DLD1 (cell line): ENCODE data around the gene BRD7.

Source experiments
- in situ Hi-C: cut with HindIII; loops from 2 replicates; pipeline ENCODE4 v1.10.0; 2017; ENCODE audit warnings: low sequenced_read_pairs

The BRD7 gene

GRCh38 chr16:50368410-50369132 is at the start of gene BRD7:
BRD7 (minus strand) TSS chr16:50368988; CDS start chr16:50368774, 214 bp downstream.
- in situ Hi-C loops: no loop called here

- in situ Hi-C loops: no loop called here
Measured at GRCh38 chr16:50416388-50416787, 47.6 kb upstream of the BRD7 start.

- in situ Hi-C loops: no loop called here
Measured at GRCh38 chr16:50414152-50414551, 45.4 kb upstream of the BRD7 start.

- in situ Hi-C loops: no loop called here
Measured at GRCh38 chr16:50411034-50411433, 42.2 kb upstream of the BRD7 start.

- in situ Hi-C loops: no loop called here
Measured at GRCh38 chr16:50408001-50408561, 39.3 kb upstream of the BRD7 start.

GRCh38 chr16:50407351-50407750 is 38.6 kb upstream of the BRD7 start:
- in situ Hi-C loops: no loop called here

GRCh38 chr16:50403491-50403890 is 34.7 kb upstream of the BRD7 start:
- in situ Hi-C loops: no loop called here

GRCh38 chr16:50402298-50402895 is 33.6 kb upstream of the BRD7 start:
- in situ Hi-C loops: no loop called here

- in situ Hi-C loops: no loop called here
Measured at GRCh38 chr16:50401355-50401754, 32.6 kb upstream of the BRD7 start.

- in situ Hi-C loops: no loop called here
Measured at GRCh38 chr16:50400967-50401348, 32.2 kb upstream of the BRD7 start.

- in situ Hi-C loops: no loop called here
Measured at GRCh38 chr16:50400312-50400966, 31.7 kb upstream of the BRD7 start.

- in situ Hi-C loops: no loop called here
Measured at GRCh38 chr16:50399411-50399810, 30.6 kb upstream of the BRD7 start.

- in situ Hi-C loops: no loop called here
Measured at GRCh38 chr16:50398336-50398735, 29.5 kb upstream of the BRD7 start.

- in situ Hi-C loops: no loop called here
Measured at GRCh38 chr16:50396761-50397535, 28.2 kb upstream of the BRD7 start.

- in situ Hi-C loops: no loop called here
Measured at GRCh38 chr16:50395763-50396710, 27.2 kb upstream of the BRD7 start.

- in situ Hi-C loops: no loop called here
Measured at GRCh38 chr16:50393858-50394802, 25.3 kb upstream of the BRD7 start.

GRCh38 chr16:50393416-50393815 is 24.6 kb upstream of the BRD7 start:
- in situ Hi-C loops: no loop called here

GRCh38 chr16:50390914-50391716 is 22.3 kb upstream of the BRD7 start:
- in situ Hi-C loops: no loop called here
